CD14-positive monocyte (primary cell): Measurements from ENCODE around the gene FAM131B. TPM values are rescaled to one million over a fixed set of nuclear protein-coding genes. Genes with fewer than 3 reads are reported as not detected.

Experiments used
- DNase-seq, 3 donors: peaks; one replicate each; pipeline ENCODE4 v3.0.0-alpha.2; 2011 to 2022
- H2AFZ ChIP-seq: 2 replicates; pipeline ENCODE4 v1.6.0; 2012; ENCODE audit warnings: mild to moderate bottlenecking, low read depth, low read length, inconsistent platforms; ENCODE audit not compliant: insufficient read depth, poor library complexity, severe bottlenecking
- H3K27ac ChIP-seq, 2 donors: 1 replicate in 1 of 2; 2 replicates in 1 of 2; pipeline ENCODE4 v1.5.1; 2012 to 2013; ENCODE audit warnings: low read length in 2 of 2, control low read depth in 1 of 2, inconsistent platforms in 1 of 2, low read depth in 1 of 2, mild to moderate bottlenecking in 1 of 2
- H3K27me3 ChIP-seq, 2 donors: one replicate each; pipeline versions ENCODE4 v1.6.0 to v1.6.1; 2011 to 2013; ENCODE audit warnings: low read length in 2 of 2; ENCODE audit not compliant: control insufficient read depth in 2 of 2, insufficient read depth in 2 of 2
- H3K36me3 ChIP-seq, 2 donors: replicated peaks in 1 of 2; 1 replicate in 1 of 2; 2 replicates in 1 of 2; pipeline versions ENCODE4 v1.5.1 to v1.6.1; 2012 to 2013; ENCODE audit warnings: low read length in 2 of 2, control low read depth in 1 of 2, inconsistent platforms in 1 of 2, mild to moderate bottlenecking in 1 of 2; ENCODE audit not compliant: insufficient read depth in 2 of 2, control insufficient read depth in 1 of 2
- H3K4me1 ChIP-seq, 2 donors: 1 replicate in 1 of 2; 2 replicates in 1 of 2; pipeline versions ENCODE4 v1.5.1 to v1.6.1; 2012 to 2013; ENCODE audit warnings: low read length in 2 of 2, control low read depth in 1 of 2, inconsistent platforms in 1 of 2, mild to moderate bottlenecking in 1 of 2, moderate library complexity in 1 of 2; ENCODE audit not compliant: insufficient read depth in 2 of 2, control insufficient read depth in 1 of 2
- H3K4me2 ChIP-seq: replicated peaks from 2 replicates; pipeline ENCODE3; 2012; ENCODE audit warnings: low read length, moderate library complexity, mild to moderate bottlenecking; ENCODE audit not compliant: poor library complexity, severe bottlenecking; ENCODE audit errors: extremely low read depth
- H3K4me3 ChIP-seq, 3 experiments: fragments of 200-600 bp in 1 of 3; sonication (generic) in 1 of 3; replicated peaks in 1 of 3; 1 replicate in 2 of 3; 2 replicates in 1 of 3; pipeline ENCODE4 v1.5.1; 2011 to 2013; ENCODE audit warnings: low read length in 3 of 3, mild to moderate bottlenecking in 3 of 3, control low read depth in 2 of 3, low read depth in 2 of 3, inconsistent platforms in 1 of 3, moderate library complexity in 1 of 3
- H3K79me2 ChIP-seq: 2 replicates; pipeline ENCODE4 v1.6.0; 2012; ENCODE audit warnings: mild to moderate bottlenecking, control low read depth, inconsistent platforms, low read length, moderate library complexity; ENCODE audit not compliant: insufficient read depth
- H3K9ac ChIP-seq: 2 replicates; pipeline ENCODE4 v1.6.0; 2017; ENCODE audit warnings: low read length, mild to moderate bottlenecking; ENCODE audit not compliant: insufficient read depth, poor library complexity, severe bottlenecking
- H3K9me3 ChIP-seq, 2 donors: replicated peaks in 1 of 2; 1 replicate in 1 of 2; 2 replicates in 1 of 2; pipeline versions ENCODE4 v1.5.1 to v1.6.1; 2012 to 2013; ENCODE audit warnings: low read length in 2 of 2, control low read depth in 1 of 2; ENCODE audit not compliant: control insufficient read depth in 1 of 2, insufficient read depth in 1 of 2
- H4K20me1 ChIP-seq: 2 replicates; pipeline ENCODE4 v1.6.0; 2012; ENCODE audit warnings: mild to moderate bottlenecking, low read length, control low read depth, moderate library complexity; ENCODE audit not compliant: insufficient read depth
- H3K27ac Mint-ChIP-seq, 7 donors: one replicate each; pipeline ENCODE4 v1.8.0; 2020; ENCODE audit warnings: mild to moderate bottlenecking in 7 of 7, mixed read lengths in 7 of 7, moderate library complexity in 6 of 7, inconsistent platforms in 2 of 7
- H3K27me3 Mint-ChIP-seq, 3 donors: one replicate each; pipeline ENCODE4 v1.8.0; 2021 to 2022; ENCODE audit warnings: low read depth in 3 of 3, mild to moderate bottlenecking in 3 of 3, mixed read lengths in 3 of 3, moderate library complexity in 3 of 3, inconsistent platforms in 1 of 3
- H3K36me3 Mint-ChIP-seq, 2 donors: one replicate each; pipeline ENCODE4 v1.8.0; 2020; ENCODE audit warnings: mixed read lengths in 2 of 2, inconsistent platforms in 1 of 2, mild to moderate bottlenecking in 1 of 2
- H3K4me1 Mint-ChIP-seq: one replicate; pipeline ENCODE4 v1.8.0; 2020; ENCODE audit warnings: mild to moderate bottlenecking, mixed read lengths
- H3K4me3 Mint-ChIP-seq, 2 donors: one replicate each; pipeline ENCODE4 v1.8.0; 2020; ENCODE audit warnings: mild to moderate bottlenecking in 2 of 2, mixed read lengths in 2 of 2, moderate library complexity in 1 of 2
- H3K9me3 Mint-ChIP-seq, 7 donors: one replicate each; pipeline ENCODE4 v1.8.0; 2020 to 2022; ENCODE audit warnings: mixed read lengths in 7 of 7, mild to moderate bottlenecking in 6 of 7, moderate library complexity in 6 of 7, inconsistent platforms in 2 of 7
- CTCF ChIP-seq: fragments of 200-600 bp; IDR thresholded peaks from one replicate; pipeline ENCODE4 v1.8.0; 2022; ENCODE audit warnings: antibody characterized with exemption, mild to moderate bottlenecking
- WGBS: methylation state at CpG from one replicate; pipeline ENCODE4 v1.1.5; 2013; ENCODE audit warnings: missing lambda C conversion rate; ENCODE audit not compliant: insufficient coverage; 5-methylcytosine and 5-hydroxymethylcytosine counted together
- intact Hi-C, 2 donors: fragments of 100-400 bp; cut with micrococcal nuclease; formaldehyde crosslinking; loops; one replicate each; pipeline versions ENCODE4 v1.15.0 to v1.15.1; 2023
- polyA plus RNA-seq, 3 donors: library from polyadenylated mRNA; depleted of rRNA in 1 of 3; unstranded in 2 of 3; stranded (reverse) in 1 of 3; fragments of 300-500 nt in 2 of 3; fragments of >200 nt in 1 of 3; fragmentation: Illumina TruSeq in 2 of 3; gene quantifications; 1 replicate in 2 of 3; 2 replicates in 1 of 3; pipeline ENCODE4 v1.2.3, GENCODE V29; 2012 to 2021

Gene FAM131B
- polyA plus RNA-seq, 3 donors = 0.69 to 0.72 TPM; not detected in 1

GRCh38 chr7:143314127-143314526 lies 48.4 kb downstream of the FAM131B start:
- intact Hi-C loops = loop anchor here in 1 of 2 donors (10.0 kb wide), 1 partner anchor 91 kb away; the partner anchor contains the start of gene EPHA1
- Histone ChIP-seq H3K4me3 (peak overlapping the region in 1 of 3 experiments; percentile 41), H4K20me1 (no peaks in the 10 kb centered on the region), H3K27ac (peak overlapping the region; percentile 59 to 61), H2AFZ (no peak overlapping the region), H3K9me3 (no peaks in the 10 kb centered on the region), H3K36me3 (no peaks in the 10 kb centered on the region), H3K9ac (no peak overlapping the region), H3K79me2 (no peaks in the 10 kb centered on the region), H3K4me2 (peak overlapping the region; percentile 48), H3K4me1 (peaks cover 53% of the 10 kb centered on the region in 2 donors), H3K27me3 (no peaks in the 10 kb centered on the region)
- Mint-ChIP-seq H3K4me1 (peaks cover 65% of the 10 kb centered on the region), H3K27ac (peak overlapping the region in 5 of 7 donors; percentile 43 to 79 (median 73)), H3K36me3 (peaks cover 0 to 2% of the 10 kb centered on the region in 2 donors), H3K9me3 (peaks cover 0 to 4% (median 0%) of the 10 kb centered on the region in 7 donors), H3K27me3 (peaks cover 0 to 5% (median 1%) of the 10 kb centered on the region in 3 donors), H3K4me3 (no peak overlapping the region)
- TF ChIP-seq CTCF = no peak
- DNase-seq = peak in 2 of 3 donors; percentile 36 to 58

GRCh38 chr7:143308632-143309031 lies 53.9 kb downstream of the FAM131B start:
- Histone ChIP-seq H3K4me1 (peaks cover 12 to 17% of the 10 kb centered on the region in 2 donors), H3K27me3 (no peaks in the 10 kb centered on the region), H3K9ac (no peak overlapping the region), H3K79me2 (peaks cover 36% of the 10 kb centered on the region), H2AFZ (no peak overlapping the region), H3K4me2 (no peak overlapping the region), H3K9me3 (no peaks in the 10 kb centered on the region), H3K27ac (peak overlapping the region in 1 of 2 donors; percentile 25), H4K20me1 (no peaks in the 10 kb centered on the region), H3K36me3 (peaks cover 43 to 47% of the 10 kb centered on the region in 2 donors), H3K4me3 (no peak overlapping the region)
- TF ChIP-seq CTCF = no peak
- intact Hi-C loops = no loop called here
- H3K4me3 Mint-ChIP-seq = no peak overlapping the region
- H3K36me3 Mint-ChIP-seq = peaks cover 44 to 47% of the 10 kb centered on the region in 2 donors
- H3K4me1 Mint-ChIP-seq = peaks cover 36% of the 10 kb centered on the region
- 100% methylated on average over 1 of the region's 2 CpGs for WGBS
- H3K27ac Mint-ChIP-seq = peak overlapping the region in 3 of 7 donors; percentile 55 to 63 (median 56)
- H3K27me3 Mint-ChIP-seq = peaks cover 0 to 3% (median 0%) of the 10 kb centered on the region in 3 donors
- peaks cover 0 to 4% (median 0%) of the 10 kb centered on the region in 7 donors for H3K9me3 Mint-ChIP-seq
- DNase-seq = no peak
